RWPE2 (cell line): ENCODE results near the gene CHD9.

Experiments
- ATAC-seq: fragments of 200-7000 bp; cut with Tn5 transposase; 3 replicates; pipeline ENCODE4 v1.9.1; 2021; ENCODE audit warnings: low read depth
- DNase-seq: peaks from one replicate; pipeline ENCODE4 v3.0.0-alpha.2; 2020; ENCODE audit warnings: low spot score
- H3K27ac ChIP-seq: fragments of 450-650 bp; 2 replicates; pipeline ENCODE4 v1.5.1; 2017; ENCODE audit warnings: mild to moderate bottlenecking; ENCODE audit not compliant: poor library complexity, severe bottlenecking
- H3K27me3 ChIP-seq: fragments of 250-450 bp; sonication (Bioruptor Pico); 2 replicates; pipeline ENCODE4 v1.5.1; 2021; ENCODE audit warnings: mild to moderate bottlenecking, moderate library complexity; ENCODE audit not compliant: insufficient read depth, poor library complexity, severe bottlenecking
- H3K36me3 ChIP-seq: fragments of 250-450 bp; sonication (Bioruptor Pico); 2 replicates; pipeline ENCODE4 v1.5.1; 2020; ENCODE audit warnings: low read depth, mild to moderate bottlenecking, moderate library complexity
- H3K4me1 ChIP-seq: fragments of 250-450 bp; sonication (Bioruptor Pico); 2 replicates; pipeline ENCODE4 v1.5.1; 2021; ENCODE audit warnings: mild to moderate bottlenecking, moderate library complexity; ENCODE audit not compliant: insufficient read depth, poor library complexity, severe bottlenecking
- H3K4me3 ChIP-seq: fragments of 250-450 bp; sonication (Bioruptor Pico); 2 replicates; pipeline ENCODE4 v1.5.1; 2021; ENCODE audit warnings: mild to moderate bottlenecking, moderate library complexity; ENCODE audit not compliant: severe bottlenecking
- H3K9me3 ChIP-seq: fragments of 250-450 bp; sonication (Bioruptor Pico); 2 replicates; pipeline ENCODE4 v1.5.1; 2021; ENCODE audit warnings: mild to moderate bottlenecking, moderate library complexity; ENCODE audit not compliant: severe bottlenecking
- TF ChIP-seq, protein P1 (sequence below): fragments of 450-650 bp; IDR thresholded peaks from one replicate; pipeline ENCODE4 v1.5.1; 2017; ENCODE audit warnings: mild to moderate bottlenecking, moderate library complexity; ENCODE audit not compliant: poor library complexity, severe bottlenecking

CHD9 gene

GRCh38 chr16:53131363-53132071 lies 76.7 kb downstream of the CHD9 start:
- peaks cover 5% of the 10 kb centered on the region for H3K4me1 ChIP-seq
- DNase-seq: peak; percentile 74
- H3K27me3 ChIP-seq: no peaks in the 10 kb centered on the region
- TF ChIP-seq, protein P1, sequence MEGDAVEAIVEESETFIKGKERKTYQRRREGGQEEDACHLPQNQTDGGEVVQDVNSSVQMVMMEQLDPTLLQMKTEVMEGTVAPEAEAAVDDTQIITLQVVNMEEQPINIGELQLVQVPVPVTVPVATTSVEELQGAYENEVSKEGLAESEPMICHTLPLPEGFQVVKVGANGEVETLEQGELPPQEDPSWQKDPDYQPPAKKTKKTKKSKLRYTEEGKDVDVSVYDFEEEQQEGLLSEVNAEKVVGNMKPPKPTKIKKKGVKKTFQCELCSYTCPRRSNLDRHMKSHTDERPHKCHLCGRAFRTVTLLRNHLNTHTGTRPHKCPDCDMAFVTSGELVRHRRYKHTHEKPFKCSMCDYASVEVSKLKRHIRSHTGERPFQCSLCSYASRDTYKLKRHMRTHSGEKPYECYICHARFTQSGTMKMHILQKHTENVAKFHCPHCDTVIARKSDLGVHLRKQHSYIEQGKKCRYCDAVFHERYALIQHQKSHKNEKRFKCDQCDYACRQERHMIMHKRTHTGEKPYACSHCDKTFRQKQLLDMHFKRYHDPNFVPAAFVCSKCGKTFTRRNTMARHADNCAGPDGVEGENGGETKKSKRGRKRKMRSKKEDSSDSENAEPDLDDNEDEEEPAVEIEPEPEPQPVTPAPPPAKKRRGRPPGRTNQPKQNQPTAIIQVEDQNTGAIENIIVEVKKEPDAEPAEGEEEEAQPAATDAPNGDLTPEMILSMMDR: no peak
- ATAC-seq: peak; percentile 16
- H3K9me3 ChIP-seq: no peaks in the 10 kb centered on the region
- H3K4me3 ChIP-seq: peak overlapping the region; percentile 70
- peak overlapping the region; percentile 71 for H3K27ac ChIP-seq
- peaks cover 12% of the 10 kb centered on the region for H3K36me3 ChIP-seq

- TF ChIP-seq, protein P1: no peak
- DNase-seq: no peak
- H3K4me3 ChIP-seq: peak overlapping the region; percentile 70
- no peak for ATAC-seq
- peaks cover 5% of the 10 kb centered on the region for H3K4me1 ChIP-seq
- H3K9me3 ChIP-seq: no peaks in the 10 kb centered on the region
- H3K27me3 ChIP-seq: no peaks in the 10 kb centered on the region
- H3K36me3 ChIP-seq: peaks cover 15% of the 10 kb centered on the region
- H3K27ac ChIP-seq: peak overlapping the region; percentile 71
Observed at GRCh38 chr16:53132406-53132805, 77.6 kb downstream of the CHD9 start.

DNA sequence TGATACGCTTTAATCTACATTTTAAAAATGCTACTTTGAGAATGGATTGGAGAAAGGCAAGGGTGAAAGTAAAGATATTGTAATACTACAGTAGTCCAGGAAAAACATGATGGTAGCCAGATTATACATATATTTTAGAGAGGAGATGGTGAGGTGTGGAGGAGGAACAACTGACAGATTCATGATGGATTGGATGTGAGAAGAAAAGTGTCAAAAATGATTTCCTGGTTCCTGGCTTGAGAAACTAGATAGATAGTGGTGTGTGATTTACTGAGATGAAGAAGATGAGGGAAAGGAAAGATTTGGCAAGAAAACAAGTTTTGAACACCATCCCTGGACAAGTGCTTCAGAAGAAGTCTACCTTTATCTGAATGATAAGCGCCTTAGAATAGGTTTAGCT lies 80.5 kb downstream of the CHD9 start:
- Histone ChIP-seq H3K9me3 (no peaks in the 10 kb centered on the region), H3K27me3 (no peaks in the 10 kb centered on the region), H3K4me1 (peaks cover 5% of the 10 kb centered on the region), H3K36me3 (peaks cover 21% of the 10 kb centered on the region), H3K27ac (no peak overlapping the region), H3K4me3 (no peak overlapping the region)
- no peak for DNase-seq
- ATAC-seq: no peak
- TF ChIP-seq, protein P1: no peak

DNA sequence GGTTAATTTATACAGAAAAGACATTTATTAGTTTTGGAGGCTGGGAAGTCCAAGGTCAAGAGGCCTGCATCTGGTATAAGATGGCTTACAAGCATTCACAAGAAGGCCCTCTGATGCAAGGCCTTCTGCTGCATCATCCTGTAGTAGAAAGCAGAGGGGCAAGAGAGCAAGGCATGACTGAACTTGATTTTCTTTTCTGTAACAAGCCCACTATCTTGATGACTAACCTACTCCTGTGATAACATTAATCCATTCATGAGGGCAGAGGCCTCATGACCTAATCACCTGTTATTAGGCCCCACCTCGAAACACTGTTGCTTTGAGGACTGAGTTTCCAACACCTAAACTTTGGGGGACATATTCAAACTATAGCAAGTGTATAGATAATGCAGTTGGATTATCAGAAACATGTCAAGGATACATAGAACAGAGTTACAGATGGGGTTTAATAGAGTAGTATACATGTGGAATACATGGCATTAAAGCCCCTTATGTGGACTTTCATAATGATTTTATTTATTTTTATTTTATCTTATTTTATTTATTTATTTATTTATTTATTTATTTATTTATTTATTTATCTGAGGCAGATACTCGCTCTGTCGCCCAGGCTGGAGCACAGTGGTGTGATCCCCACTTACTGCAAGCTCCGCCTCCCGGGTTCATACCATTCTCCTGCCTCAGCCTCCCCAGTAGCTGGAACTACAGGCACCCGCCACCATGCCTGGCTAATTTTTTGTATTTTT lies 88.2 kb downstream of the CHD9 start:
- DNase-seq (no peak), ATAC-seq (peak; percentile 87)
- no peaks in the 10 kb centered on the region for H3K27me3 ChIP-seq
- H3K36me3 ChIP-seq: peaks cover 27% of the 10 kb centered on the region
- H3K4me3 ChIP-seq: no peak overlapping the region
- H3K9me3 ChIP-seq: no peaks in the 10 kb centered on the region
- H3K27ac ChIP-seq: peak overlapping the region; percentile 56
- H3K4me1 ChIP-seq: peaks cover 24% of the 10 kb centered on the region
- TF ChIP-seq, protein P1: no peak
